Activated CD8-positive, alpha-beta T cell treated with anti-CD3 and anti-CD28 coated beads, Interleukin-2, amount 10 ng/mL, durations not matched to agents 7 days and 5 days (primary cell): ENCODE data around the gene MYH7. TPM values are rescaled to one million over a fixed set of nuclear protein-coding genes. Genes with fewer than 3 reads are reported as not detected.
A peak's percentile ranks its signal among the peaks of the same experiment; 100 is the strongest.

Experiments used
- ATAC-seq: fragments of 150-1000 bp; cut with Tn5 transposase; one replicate; pipeline ENCODE4 v1.10.0; 2021; ENCODE audit warnings: moderate library complexity
- CTCF ChIA-PET: fragments of 350-600 bp; sonication (Branson Sonifier 250); formaldehyde crosslinking; loops from one replicate; lab custom pipeline; 2021; ENCODE audit warnings: antibody characterized with exemption; lab: Charles Lee
- POLR2A ChIA-PET: fragments of 350-600 bp; sonication (Branson Sonifier 250); formaldehyde crosslinking; loops from one replicate; lab custom pipeline; 2021; ENCODE audit warnings: antibody characterized with exemption; lab: Charles Lee
- DNase-seq: peaks from one replicate; pipeline ENCODE4 v3.0.0-alpha.2; 2020
- H3K27ac Mint-ChIP-seq: one replicate; pipeline ENCODE4 v1.8.0; 2021; ENCODE audit warnings: mild to moderate bottlenecking, mixed read lengths
- H3K27me3 Mint-ChIP-seq: one replicate; pipeline ENCODE4 v1.8.0; 2021; ENCODE audit warnings: low read depth, mixed read lengths
- H3K36me3 Mint-ChIP-seq: one replicate; pipeline ENCODE4 v1.8.0; 2021; ENCODE audit warnings: low read depth, mixed read lengths
- H3K4me1 Mint-ChIP-seq: one replicate; pipeline ENCODE4 v1.8.0; 2021; ENCODE audit warnings: low read depth, mixed read lengths
- H3K4me3 Mint-ChIP-seq: one replicate; pipeline ENCODE4 v1.8.0; 2021; ENCODE audit warnings: mild to moderate bottlenecking, mixed read lengths
- H3K9me3 Mint-ChIP-seq: one replicate; pipeline ENCODE4 v1.8.0; 2022; ENCODE audit warnings: mixed read lengths; ENCODE audit not compliant: insufficient read depth
- total RNA-seq, 2 experiments: library from RNA; stranded (reverse); gene quantifications; one replicate each; pipeline ENCODE4 v1.2.3, GENCODE V29; 2021

MYH7 gene
- total RNA-seq, 2 experiments from 2014 or later: not detected

GRCh38 chr14:23380197-23380914, 55.1 kb downstream of the MYH7 start:
- DNase-seq (no peak), ATAC-seq (peak; percentile 21)
- ChIA-PET POLR2A (interaction anchor here (1.0 kb wide), 1 partner anchor 54 kb away, joined by 5 read pairs; no protein-coding TSS in a partner anchor), CTCF (interaction anchor here (0.7 to 7.5 kb wide), 41 partner anchors 9 to 614 kb away, joined by 3 to 87 read pairs (median 5); partner anchors contain the start of genes OXA1L, PABPN1 and SLC22A17)
- H3K27me3 Mint-ChIP-seq: peaks cover 6% of the 10 kb centered on the region
- peaks cover 2% of the 10 kb centered on the region for H3K4me1 Mint-ChIP-seq
- H3K4me3 Mint-ChIP-seq: no peak overlapping the region
- H3K36me3 Mint-ChIP-seq: no peaks in the 10 kb centered on the region
- no peaks in the 10 kb centered on the region for H3K9me3 Mint-ChIP-seq
- no peak overlapping the region for H3K27ac Mint-ChIP-seq

- ChIA-PET POLR2A (interaction anchor here (1.0 kb wide), 1 partner anchor 53 kb away, joined by 5 read pairs; no protein-coding TSS in a partner anchor), CTCF (interaction anchor here (0.7 to 7.5 kb wide), 43 partner anchors 8 to 613 kb away, joined by 3 to 87 read pairs (median 5); partner anchors contain the start of genes OXA1L, PABPN1 and SLC22A17)
- H3K27ac Mint-ChIP-seq: no peak overlapping the region
- H3K4me3 Mint-ChIP-seq: no peak overlapping the region
- peaks cover 2% of the 10 kb centered on the region for H3K4me1 Mint-ChIP-seq
- ATAC-seq (peak; percentile 93), DNase-seq (peak; percentile 72)
- H3K36me3 Mint-ChIP-seq: no peaks in the 10 kb centered on the region
- no peaks in the 10 kb centered on the region for H3K9me3 Mint-ChIP-seq
- peaks cover 6% of the 10 kb centered on the region for H3K27me3 Mint-ChIP-seq
These were observed 55.9 kb downstream of the MYH7 start for GRCh38 chr14:23379366-23380196.

DNA sequence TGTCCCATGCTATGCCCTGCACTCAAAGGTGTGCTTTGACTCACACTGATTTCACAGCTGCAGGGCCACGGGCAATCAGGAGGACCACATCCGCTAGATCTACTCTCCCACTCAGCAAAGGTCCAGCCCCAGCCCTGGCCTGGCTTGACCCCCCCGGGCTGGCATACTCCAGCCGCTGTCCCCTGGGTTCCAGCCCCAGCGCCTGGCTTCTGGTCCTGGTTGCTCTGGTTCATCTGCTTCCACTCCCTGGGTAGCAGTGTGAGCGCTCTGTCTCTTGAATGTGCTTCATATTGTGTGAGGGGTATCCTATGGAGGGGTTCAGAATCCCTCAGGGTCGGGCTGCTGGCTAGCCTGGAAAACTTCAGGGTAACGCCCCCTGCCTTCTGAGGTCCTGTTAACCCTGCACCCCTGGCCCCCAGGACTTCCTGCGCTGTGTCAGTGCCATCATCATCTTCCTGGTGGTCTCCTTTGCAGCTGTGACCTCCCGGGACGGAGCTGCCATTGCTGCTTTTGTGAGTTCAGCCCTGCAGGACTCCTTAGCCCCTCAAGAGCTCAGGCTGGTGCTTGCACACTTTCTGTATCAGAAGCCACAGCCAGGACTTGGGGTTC, 56.7 kb downstream of the MYH7 start:
- H3K9me3 Mint-ChIP-seq: no peaks in the 10 kb centered on the region
- H3K27me3 Mint-ChIP-seq: peaks cover 8% of the 10 kb centered on the region
- ATAC-seq: no peak
- H3K27ac Mint-ChIP-seq: no peak overlapping the region
- CTCF ChIA-PET: interaction anchor here (1.0 to 7.5 kb wide), 6 partner anchors 40 to 257 kb away, joined by 3 to 87 read pairs (median 4); partner anchors contain the start of gene PABPN1
- DNase-seq: no peak
- H3K4me3 Mint-ChIP-seq: no peak overlapping the region
- H3K36me3 Mint-ChIP-seq: no peaks in the 10 kb centered on the region
- peaks cover 2% of the 10 kb centered on the region for H3K4me1 Mint-ChIP-seq
- POLR2A ChIA-PET: no interaction called here

DNA sequence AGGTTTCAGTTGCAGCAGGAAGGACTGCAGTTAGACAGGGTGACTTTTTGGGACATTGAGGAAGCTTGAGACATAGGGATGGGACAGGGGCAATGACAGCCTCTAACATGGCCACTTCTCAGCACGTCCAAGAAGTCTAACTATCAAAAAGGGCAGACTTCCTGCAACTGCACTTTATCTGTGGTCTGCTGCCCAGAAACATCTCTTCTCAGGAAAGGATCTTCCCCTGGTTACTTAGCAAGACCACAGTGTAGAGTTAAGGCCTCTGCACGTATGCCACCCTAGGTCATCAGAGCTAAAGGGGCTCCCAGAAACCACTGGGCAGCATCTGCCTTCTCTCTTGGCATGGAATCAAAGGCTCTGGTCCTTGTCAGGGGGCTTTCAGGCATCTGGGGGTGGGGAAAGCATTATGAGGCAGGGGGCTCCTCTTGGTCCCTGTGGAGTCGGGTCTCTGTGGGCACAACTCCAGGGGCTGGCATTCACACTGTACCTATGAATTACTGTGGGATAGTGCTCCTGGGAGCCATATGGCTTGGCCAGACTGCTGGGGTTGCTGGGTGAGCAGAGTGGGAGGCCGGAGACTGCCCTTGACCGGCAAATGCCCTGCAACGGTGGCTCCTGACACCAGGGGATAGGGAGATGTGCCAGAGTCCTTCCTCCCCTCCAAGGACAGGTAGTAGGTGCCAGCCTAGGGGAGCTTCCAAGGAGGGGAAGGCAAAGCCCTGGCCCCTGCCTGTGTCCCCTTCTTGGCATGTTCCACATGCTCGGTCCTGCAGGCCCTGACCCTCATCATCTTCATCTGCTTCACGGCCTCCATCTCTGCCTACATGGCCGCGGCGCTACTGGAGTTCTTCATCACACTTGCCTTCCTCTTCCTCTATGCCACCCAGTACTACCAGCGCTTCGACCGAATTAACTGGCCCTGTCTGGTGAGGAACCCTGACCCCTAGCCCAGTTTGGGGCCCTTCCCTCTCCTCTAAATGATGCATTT, 57.6 kb downstream of the MYH7 start:
- peaks cover 8% of the 10 kb centered on the region for H3K27me3 Mint-ChIP-seq
- ChIA-PET CTCF (interaction anchor here (1.2 to 7.5 kb wide), 3 partner anchors 50 to 257 kb away, joined by 4 to 87 read pairs (median 27); partner anchors contain the start of gene PABPN1), POLR2A (interaction anchor here (2.1 kb wide), 1 partner anchor 56 kb away, joined by 7 read pairs; no protein-coding TSS in a partner anchor)
- H3K4me3 Mint-ChIP-seq: no peak overlapping the region
- peaks cover 2% of the 10 kb centered on the region for H3K4me1 Mint-ChIP-seq
- ATAC-seq (no peak), DNase-seq (no peak)
- H3K9me3 Mint-ChIP-seq: no peaks in the 10 kb centered on the region
- no peaks in the 10 kb centered on the region for H3K36me3 Mint-ChIP-seq
- H3K27ac Mint-ChIP-seq: no peak overlapping the region

DNA sequence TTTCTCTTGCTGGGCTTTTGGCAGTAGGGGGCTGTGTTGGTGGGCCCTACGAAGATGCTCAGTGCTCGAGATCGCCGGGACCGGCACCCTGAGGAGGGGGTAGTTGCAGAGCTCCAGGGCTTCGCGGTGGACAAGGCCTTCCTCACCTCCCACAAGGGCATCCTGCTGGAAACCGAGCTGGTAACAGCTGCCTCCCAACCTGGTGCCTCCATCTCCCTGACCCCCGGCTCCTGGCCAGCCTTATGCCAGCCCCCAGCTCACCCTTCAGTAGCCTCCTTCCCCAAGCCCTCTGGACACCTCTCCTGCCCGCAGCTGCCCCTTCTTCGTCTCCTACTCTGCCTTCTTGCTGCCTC, 58.3 kb downstream of the MYH7 start:
- ChIA-PET POLR2A (interaction anchor here (2.1 kb wide), 1 partner anchor 55 kb away, joined by 7 read pairs; no protein-coding TSS in a partner anchor), CTCF (interaction anchor here (7.5 kb wide), 1 partner anchor 50 kb away, joined by 87 read pairs; no protein-coding TSS in a partner anchor)
- Mint-ChIP-seq H3K36me3 (no peaks in the 10 kb centered on the region), H3K27me3 (peaks cover 6% of the 10 kb centered on the region), H3K4me1 (peaks cover 5% of the 10 kb centered on the region), H3K4me3 (no peak overlapping the region), H3K9me3 (no peaks in the 10 kb centered on the region), H3K27ac (no peak overlapping the region)
- DNase-seq (no peak), ATAC-seq (no peak)

GRCh38 chr14:23376482-23377197, 58.8 kb downstream of the MYH7 start, which contains the start of gene CMTM5:
Gene CMTM5, plus strand, starts transcription at chr14:23377046. Its CDS starts 206 bp downstream, at chr14:23377252.
- DNase-seq (no peak), ATAC-seq (no peak)
- no peaks in the 10 kb centered on the region for H3K36me3 Mint-ChIP-seq
- H3K4me1 Mint-ChIP-seq: peaks cover 10% of the 10 kb centered on the region
- CTCF ChIA-PET: interaction anchor here (7.5 kb wide), 1 partner anchor 49 kb away, joined by 87 read pairs; no protein-coding TSS in a partner anchor
- POLR2A ChIA-PET: interaction anchor here (2.1 kb wide), 1 partner anchor 54 kb away, joined by 7 read pairs; no protein-coding TSS in a partner anchor
- no peak within 1 kb of the TSS for H3K4me3 Mint-ChIP-seq
- no peaks in the 10 kb centered on the region for H3K9me3 Mint-ChIP-seq
- H3K27ac Mint-ChIP-seq: no peak within 1 kb of the TSS
- peaks cover 6% of the 10 kb centered on the region for H3K27me3 Mint-ChIP-seq

- no peaks in the 10 kb centered on the region for H3K36me3 Mint-ChIP-seq
- H3K4me3 Mint-ChIP-seq: no peak overlapping the region
- H3K27ac Mint-ChIP-seq: no peak overlapping the region
- no peak for DNase-seq
- H3K9me3 Mint-ChIP-seq: no peaks in the 10 kb centered on the region
- H3K4me1 Mint-ChIP-seq: peaks cover 17% of the 10 kb centered on the region
- CTCF ChIA-PET: interaction anchor here (1.3 kb wide), 1 partner anchor 23 kb away, joined by 5 read pairs; the partner anchor contains the start of gene SLC22A17
- ATAC-seq: no peak
- POLR2A ChIA-PET: interaction anchor here (2.1 kb wide), 1 partner anchor 53 kb away, joined by 7 read pairs; no protein-coding TSS in a partner anchor
- H3K27me3 Mint-ChIP-seq: peaks cover 6% of the 10 kb centered on the region
These were observed 59.8 kb downstream of the MYH7 start for GRCh38 chr14:23375527-23376251.

DNA sequence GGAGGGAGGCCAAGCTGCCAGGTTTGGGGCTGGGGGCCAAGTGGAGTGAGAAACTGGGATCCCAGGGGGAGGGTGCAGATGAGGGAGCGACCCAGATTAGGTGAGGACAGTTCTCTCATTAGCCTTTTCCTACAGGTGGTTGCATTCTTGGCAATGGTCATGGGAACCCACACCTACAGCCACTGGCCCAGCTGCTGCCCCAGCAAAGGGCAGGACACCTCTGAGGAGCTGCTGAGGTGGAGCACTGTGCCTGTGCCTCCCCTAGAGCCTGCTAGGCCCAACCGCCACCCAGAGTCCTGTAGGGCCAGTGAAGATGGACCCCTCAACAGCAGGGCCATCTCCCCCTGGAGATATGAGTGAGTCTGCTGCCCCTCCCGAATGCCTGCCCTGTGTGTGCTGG, 62.4 kb downstream of the MYH7 start:
- Mint-ChIP-seq H3K4me3 (no peak overlapping the region), H3K4me1 (peaks cover 17% of the 10 kb centered on the region), H3K27me3 (peaks cover 10% of the 10 kb centered on the region), H3K27ac (no peak overlapping the region), H3K9me3 (no peaks in the 10 kb centered on the region), H3K36me3 (no peaks in the 10 kb centered on the region)
- DNase-seq (no peak), ATAC-seq (no peak)
- POLR2A ChIA-PET: no interaction called here
- CTCF ChIA-PET: interaction anchor here (1.0 kb wide), 1 partner anchor 12 kb away, joined by 4 read pairs; no protein-coding TSS in a partner anchor

DNA sequence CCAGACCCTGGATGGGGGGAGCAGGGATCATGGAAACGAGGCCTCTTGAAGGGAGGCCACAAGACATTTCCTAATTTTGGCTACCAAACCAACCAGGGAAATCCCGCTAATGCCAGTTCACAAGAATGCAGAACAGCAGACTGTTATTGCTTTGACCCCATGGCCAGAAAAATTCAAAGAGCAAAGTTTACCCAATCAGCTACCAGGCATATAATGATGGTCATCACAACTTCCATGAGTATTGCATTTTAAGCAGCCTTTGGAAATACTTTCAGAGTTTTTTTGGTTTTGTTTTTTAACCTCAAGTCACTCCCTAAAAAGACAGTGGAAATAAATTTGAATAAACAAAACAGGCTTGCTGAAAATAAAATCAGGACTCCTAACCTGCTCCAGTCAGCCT, 63.0 kb downstream of the MYH7 start, which contains the start of gene IL25:
Gene IL25 (plus strand): TSS at position 301 of the 400 bp plus-strand sequence.
- CTCF ChIA-PET: interaction anchor here (1.4 kb wide), 1 partner anchor 8 kb away, joined by 5 read pairs; no protein-coding TSS in a partner anchor
- DNase-seq: no peak

More for the DNA sequence above, 63.0 kb downstream of the MYH7 start, which contains the start of gene IL25:
- no peak within 1 kb of the TSS for H3K4me3 Mint-ChIP-seq
- H3K36me3 Mint-ChIP-seq: no peaks in the 10 kb centered on the region
- peaks cover 17% of the 10 kb centered on the region for H3K4me1 Mint-ChIP-seq
- H3K9me3 Mint-ChIP-seq: no peaks in the 10 kb centered on the region
- peak within 1 kb of the TSS; percentile 56 for H3K27ac Mint-ChIP-seq
- no peak for ATAC-seq
- peaks cover 15% of the 10 kb centered on the region for H3K27me3 Mint-ChIP-seq
- POLR2A ChIA-PET: no interaction called here
